Stomach (tissue), 4 donors: ENCODE measurements around the gene GNG7.
A peak's percentile ranks its signal among the peaks of the same experiment; 100 is the strongest.

Experiments used
- CTCF ChIP-seq, 7 experiments: fragments of 450-650 bp in 4 of 7; fragments of 200-600 bp in 3 of 7; sonication (generic) in 3 of 7; IDR thresholded peaks; one replicate each; pipeline ENCODE4 v1.5.1; 2016 to 2019; ENCODE audit warnings: antibody characterized with exemption in 7 of 7, control low read depth in 2 of 7, mild to moderate bottlenecking in 1 of 7
- EP300 ChIP-seq: sonication (generic); formaldehyde crosslinking; IDR thresholded peaks from one replicate; pipeline ENCODE4 v1.6.1; 2017; ENCODE audit warnings: antibody characterized with exemption
- POLR2A ChIP-seq, 4 donors: fragments of 450-650 bp; IDR thresholded peaks; one replicate each; pipeline ENCODE4 v1.6.1; 2016; ENCODE audit warnings: antibody characterized with exemption in 4 of 4, control low read depth in 2 of 4, mild to moderate bottlenecking in 1 of 4, moderate library complexity in 1 of 4

DNA sequence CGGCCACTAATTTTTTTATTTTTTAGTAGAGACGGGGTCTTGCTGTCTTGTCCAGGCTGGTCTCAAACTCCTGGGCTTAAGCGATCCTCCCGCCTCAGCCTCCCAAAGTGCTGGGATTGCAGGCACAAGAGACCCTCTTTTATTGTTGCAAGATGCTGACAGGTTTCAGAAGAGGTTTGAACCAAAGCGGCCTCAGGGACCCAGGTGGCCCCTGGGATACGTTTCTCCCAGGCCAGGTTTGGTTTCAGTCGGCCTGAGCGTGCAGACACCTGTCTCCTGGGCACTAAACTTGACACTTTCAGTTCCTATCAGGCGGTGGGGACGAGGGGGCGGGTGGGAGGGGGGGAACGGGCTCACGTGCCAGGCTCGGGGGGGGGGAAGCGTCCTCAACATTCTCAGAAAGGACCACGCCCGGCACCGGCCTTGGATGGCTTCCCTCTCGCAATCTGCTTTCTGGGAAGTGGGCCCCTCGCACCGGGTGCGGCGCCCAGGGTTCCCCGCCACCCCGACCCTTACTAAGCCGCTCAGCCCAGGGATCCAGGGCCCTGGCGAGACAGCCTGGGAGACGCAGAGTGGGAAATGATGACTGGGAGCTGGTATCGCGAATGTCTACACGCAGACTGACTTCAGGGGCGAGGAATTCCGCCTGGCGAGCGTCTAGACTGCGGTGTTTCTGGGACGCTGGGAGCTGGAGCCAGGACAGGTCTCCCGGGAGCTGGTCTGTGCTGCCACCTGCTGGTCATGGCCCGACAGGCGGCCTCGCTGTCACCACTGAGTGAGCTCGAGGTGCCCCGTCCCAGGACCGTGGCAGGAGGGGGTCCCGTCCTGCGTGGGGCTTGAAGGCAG lies 91.6 kb downstream of the GNG7 start:
- TF ChIP-seq CTCF (IDR thresholded peaks at IDR 0.05) (peak in 6 of 7 experiments; percentile 83 to 98 (median 96)), POLR2A (IDR thresholded peaks at IDR 0.05) (peak in 1 of 4 donors; percentile 34), EP300 (peak; percentile 63)
